ENCODE measurements around the gene KRTAP5-4.
"Not testable (repeated sequence)": the region's sequence is repeated elsewhere in the genome, so short reads cannot be mapped to it uniquely, and the experiment has no call there.

The KRTAP5-4 gene

GRCh38 chr11:1622086-1622485 lies at the start of gene KRTAP5-4:
Gene KRTAP5-4, minus strand, starts transcription at chr11:1622138. Its CDS starts 45 bp downstream, at chr11:1622093.
- Mint-ChIP-seq H3K9me3 (no peaks in the 10 kb centered on the region), H3K4me1 (peaks cover 4% of the 10 kb centered on the region), H3K36me3 (ENCODE audit: low read depth) (no peaks in the 10 kb centered on the region), H3K27ac (no peak within 1 kb of the TSS), H3K4me3 (no peak within 1 kb of the TSS), H3K27me3 (peaks cover 9% of the 10 kb centered on the region)
- DNase-seq (no peak), ATAC-seq (no peak)

GRCh38 chr11:1671658-1672057 lies 49.7 kb upstream of the KRTAP5-4 start:
- H3K36me3 Mint-ChIP-seq (ENCODE audit: low read depth) = no peaks in the 10 kb centered on the region
- no peak overlapping the region for H3K4me3 Mint-ChIP-seq
- peaks cover 5% of the 10 kb centered on the region for H3K4me1 Mint-ChIP-seq
- ATAC-seq (no peak), DNase-seq (no peak)
- H3K27me3 Mint-ChIP-seq = peaks cover 45% of the 10 kb centered on the region
- no peaks in the 10 kb centered on the region for H3K9me3 Mint-ChIP-seq
- H3K27ac Mint-ChIP-seq = no peak overlapping the region

GRCh38 chr11:1670905-1671371 lies 49.0 kb upstream of the KRTAP5-4 start:
- H3K27me3 Mint-ChIP-seq = peaks cover 42% of the 10 kb centered on the region
- no peak overlapping the region for H3K27ac Mint-ChIP-seq
- DNase-seq = no peak
- H3K36me3 Mint-ChIP-seq (ENCODE audit: low read depth) = no peaks in the 10 kb centered on the region
- H3K4me3 Mint-ChIP-seq = no peak overlapping the region
- no peak for ATAC-seq
- peaks cover 5% of the 10 kb centered on the region for H3K4me1 Mint-ChIP-seq
- no peaks in the 10 kb centered on the region for H3K9me3 Mint-ChIP-seq

DNA sequence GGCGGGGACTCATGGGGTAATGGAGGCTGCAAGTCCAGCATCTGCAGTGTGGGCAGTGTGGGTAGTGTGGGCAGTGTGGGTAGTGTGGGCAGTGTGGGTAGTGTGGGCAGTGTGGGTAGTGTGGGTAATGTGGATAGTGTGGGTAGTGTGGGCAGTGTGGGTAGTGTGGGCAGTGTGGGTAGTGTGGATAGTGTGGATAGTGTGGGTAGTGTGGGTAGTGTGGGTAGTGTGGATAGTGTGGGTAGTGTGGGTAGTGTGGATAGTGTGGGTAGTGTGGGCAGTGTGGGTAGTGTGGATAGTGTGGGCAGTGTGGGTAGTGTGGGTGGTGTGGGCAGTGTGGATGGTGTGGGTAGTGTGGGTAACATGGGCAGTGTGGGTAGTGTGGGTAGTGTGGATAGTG lies 48.5 kb upstream of the KRTAP5-4 start:
- DNase-seq; H3K9me3 Mint-ChIP-seq; H3K4me1 Mint-ChIP-seq; ATAC-seq; H3K4me3 Mint-ChIP-seq; H3K27ac Mint-ChIP-seq; H3K36me3 Mint-ChIP-seq (ENCODE audit: low read depth): not testable (repeated sequence)
- peaks cover 38% of the 10 kb centered on the region for H3K27me3 Mint-ChIP-seq

DNA sequence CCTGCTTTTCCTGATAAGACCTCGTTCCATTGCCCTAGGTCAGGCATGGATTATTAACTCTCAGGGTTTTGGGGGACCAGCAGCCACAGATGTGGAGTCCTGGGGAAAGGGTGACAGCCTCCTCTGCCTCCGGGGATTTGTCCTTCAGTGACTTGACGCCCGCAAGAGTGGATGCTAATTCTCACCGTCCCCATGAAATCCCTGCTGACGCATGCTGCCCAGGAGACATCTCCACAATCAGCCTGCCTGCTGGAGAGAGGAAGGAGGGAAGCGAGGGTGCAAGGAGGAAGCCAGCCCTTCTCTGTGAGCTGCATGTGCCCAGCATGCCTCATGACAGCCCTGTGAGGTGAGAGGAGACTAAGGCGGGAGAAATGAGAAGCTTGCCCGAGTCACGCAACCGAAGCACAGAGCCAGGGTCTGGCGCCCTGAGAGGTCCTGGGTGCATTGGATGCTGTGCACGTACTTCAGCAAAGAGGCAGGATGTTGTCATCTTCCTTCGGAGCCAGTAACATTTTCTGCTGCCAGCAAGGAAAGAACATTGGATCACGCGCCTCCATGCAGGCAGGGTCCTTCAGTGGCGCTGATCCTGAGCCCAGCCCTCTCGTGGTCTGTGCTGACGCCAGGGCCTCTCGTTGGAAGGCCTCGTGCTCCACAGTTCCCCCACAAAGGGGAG lies 47.7 kb upstream of the KRTAP5-4 start:
- Mint-ChIP-seq H3K4me3 (no peak overlapping the region), H3K27ac (no peak overlapping the region), H3K27me3 (peaks cover 35% of the 10 kb centered on the region), H3K36me3 (ENCODE audit: low read depth) (no peaks in the 10 kb centered on the region), H3K9me3 (no peaks in the 10 kb centered on the region), H3K4me1 (peaks cover 5% of the 10 kb centered on the region)
- no peak for DNase-seq
- no peak for ATAC-seq

DNA sequence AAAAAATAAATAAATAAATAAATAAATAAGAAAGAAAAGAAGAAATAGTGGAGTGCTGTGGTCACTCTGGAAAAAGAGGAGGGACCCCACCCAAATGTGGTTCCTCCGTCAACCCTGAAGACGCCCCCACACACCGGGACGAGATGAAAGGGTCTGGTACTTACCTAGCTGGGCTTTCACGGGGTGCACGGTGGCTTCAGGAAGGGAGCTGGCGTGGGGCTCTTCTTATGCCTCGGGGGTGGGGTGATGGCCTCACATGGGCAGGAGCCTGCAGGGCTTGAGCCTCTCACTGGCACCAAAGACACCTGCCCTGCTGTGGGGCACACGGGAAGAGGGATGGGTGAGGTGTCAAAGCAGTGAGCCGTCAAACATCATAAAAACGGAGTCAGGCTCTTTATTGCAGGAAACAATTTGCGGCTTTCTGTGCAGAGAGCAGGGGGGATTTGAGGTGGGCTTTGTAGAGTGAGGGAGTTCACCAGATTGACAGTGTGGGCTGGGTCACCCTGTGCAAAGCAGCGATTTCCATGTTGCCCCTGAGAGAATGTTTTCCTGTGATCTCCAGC lies 47.1 kb upstream of the KRTAP5-4 start:
- H3K36me3 Mint-ChIP-seq (ENCODE audit: low read depth) = no peaks in the 10 kb centered on the region
- peaks cover 5% of the 10 kb centered on the region for H3K4me1 Mint-ChIP-seq
- H3K27ac Mint-ChIP-seq = no peak overlapping the region
- ATAC-seq (no peak), DNase-seq (no peak)
- no peak overlapping the region for H3K4me3 Mint-ChIP-seq
- H3K27me3 Mint-ChIP-seq = peaks cover 35% of the 10 kb centered on the region
- no peaks in the 10 kb centered on the region for H3K9me3 Mint-ChIP-seq

DNA sequence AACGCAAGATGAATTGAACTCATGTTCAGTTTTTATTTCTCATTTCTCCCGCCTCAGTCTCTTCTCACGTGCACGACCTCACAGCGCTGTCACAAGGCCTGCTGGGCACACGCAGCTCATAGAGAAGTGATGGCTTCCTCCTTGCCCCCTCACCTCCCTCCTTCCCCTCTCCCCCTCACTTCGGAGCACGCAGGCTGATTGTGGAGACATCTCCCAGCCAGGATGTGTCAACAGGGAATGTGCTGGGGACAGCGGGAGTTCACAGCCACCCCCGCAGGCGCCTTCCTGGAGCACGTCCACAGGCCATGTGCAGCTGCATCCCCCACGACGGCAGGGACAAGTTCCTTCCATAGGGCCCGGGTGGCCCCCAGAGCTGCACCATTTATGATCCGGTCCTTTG lies 46.0 kb upstream of the KRTAP5-4 start:
- no peaks in the 10 kb centered on the region for H3K36me3 Mint-ChIP-seq (ENCODE audit: low read depth)
- H3K27ac Mint-ChIP-seq = no peak overlapping the region
- ATAC-seq = no peak
- peaks cover 5% of the 10 kb centered on the region for H3K4me1 Mint-ChIP-seq
- no peak for DNase-seq
- H3K27me3 Mint-ChIP-seq = peaks cover 34% of the 10 kb centered on the region
- no peak overlapping the region for H3K4me3 Mint-ChIP-seq
- H3K9me3 Mint-ChIP-seq = no peaks in the 10 kb centered on the region

DNA sequence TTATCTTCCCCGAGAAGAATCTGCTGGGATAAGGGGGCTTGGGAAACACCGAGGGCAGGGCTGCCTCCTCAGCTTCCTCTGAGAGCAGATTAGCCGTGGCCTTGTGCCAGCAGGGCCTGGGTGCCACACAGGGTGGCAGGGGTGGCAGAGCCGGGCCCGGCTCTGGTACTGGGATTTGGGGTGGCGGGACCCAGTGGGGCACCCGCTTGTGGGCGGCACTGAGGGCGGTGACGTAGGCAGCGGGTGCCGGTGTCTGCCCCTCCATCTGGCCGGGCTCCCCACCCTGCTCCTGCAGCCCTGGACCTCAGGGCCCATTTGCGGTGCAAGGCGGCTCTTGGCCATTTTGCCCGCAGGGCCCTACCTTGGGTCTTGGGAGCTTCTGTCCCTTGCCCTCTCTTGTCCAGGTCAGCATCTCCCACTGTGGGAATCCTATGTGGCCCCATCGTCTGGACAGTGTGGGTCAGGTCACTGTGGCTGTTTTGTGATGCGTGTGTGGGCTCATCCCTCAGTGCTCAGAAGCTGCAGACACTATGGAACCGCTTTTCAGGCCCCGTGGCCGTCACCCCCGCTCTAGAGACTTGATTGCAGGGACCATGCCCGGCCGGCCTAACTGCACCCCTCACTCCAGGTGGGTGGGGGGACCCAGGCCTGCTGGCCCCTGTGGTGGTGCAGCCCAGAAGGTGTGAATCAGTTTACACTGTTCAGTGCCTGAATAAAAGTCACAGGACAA lies 45.3 kb upstream of the KRTAP5-4 start:
- H3K9me3 Mint-ChIP-seq = no peaks in the 10 kb centered on the region
- H3K4me3 Mint-ChIP-seq = no peak overlapping the region
- peaks cover 5% of the 10 kb centered on the region for H3K4me1 Mint-ChIP-seq
- no peak overlapping the region for H3K27ac Mint-ChIP-seq
- peaks cover 34% of the 10 kb centered on the region for H3K27me3 Mint-ChIP-seq
- H3K36me3 Mint-ChIP-seq (ENCODE audit: low read depth) = no peaks in the 10 kb centered on the region
- no peak for ATAC-seq
- no peak for DNase-seq

- H3K27ac Mint-ChIP-seq = no peak overlapping the region
- DNase-seq = no peak
- no peak overlapping the region for H3K4me3 Mint-ChIP-seq
- H3K27me3 Mint-ChIP-seq = peaks cover 37% of the 10 kb centered on the region
- no peak for ATAC-seq
- peaks cover 8% of the 10 kb centered on the region for H3K4me1 Mint-ChIP-seq
- no peaks in the 10 kb centered on the region for H3K9me3 Mint-ChIP-seq
- no peaks in the 10 kb centered on the region for H3K36me3 Mint-ChIP-seq (ENCODE audit: low read depth)
These were observed 43.4 kb upstream of the KRTAP5-4 start for GRCh38 chr11:1665313-1665712.

DNA sequence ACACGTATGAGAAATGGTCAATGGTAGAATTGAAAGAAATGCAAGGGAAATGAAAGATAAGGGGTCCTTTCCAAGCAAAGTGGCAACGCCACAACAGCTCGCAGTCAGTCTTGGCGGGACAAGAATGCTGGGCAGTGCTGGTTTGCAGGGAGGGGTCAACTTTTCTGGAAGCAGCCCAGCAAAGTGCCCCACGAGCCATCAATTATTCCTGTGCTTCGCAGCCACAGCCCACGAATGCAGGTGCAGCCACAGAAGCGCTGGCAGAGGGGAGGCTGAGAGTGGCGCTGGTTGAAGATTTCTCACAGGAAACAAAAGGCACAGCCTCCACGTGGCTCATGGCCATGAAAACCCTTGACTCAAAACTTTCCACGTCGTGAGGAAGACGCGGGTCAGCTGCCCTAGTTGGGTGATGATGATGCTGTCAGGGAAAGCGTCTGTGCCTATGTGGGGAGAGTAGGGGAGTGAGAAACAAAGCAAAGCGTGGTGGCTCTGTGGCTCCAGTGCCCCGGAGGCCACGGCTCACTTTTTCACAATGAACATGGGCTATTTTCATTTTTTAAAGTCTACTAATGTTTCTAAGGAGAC lies 40.9 kb upstream of the KRTAP5-4 start:
- not testable (repeated sequence) for DNase-seq; H3K36me3 Mint-ChIP-seq (ENCODE audit: low read depth); H3K27ac Mint-ChIP-seq; H3K9me3 Mint-ChIP-seq; H3K4me3 Mint-ChIP-seq; ATAC-seq
- peaks cover 10% of the 10 kb centered on the region for H3K4me1 Mint-ChIP-seq
- H3K27me3 Mint-ChIP-seq = peaks cover 28% of the 10 kb centered on the region

DNA sequence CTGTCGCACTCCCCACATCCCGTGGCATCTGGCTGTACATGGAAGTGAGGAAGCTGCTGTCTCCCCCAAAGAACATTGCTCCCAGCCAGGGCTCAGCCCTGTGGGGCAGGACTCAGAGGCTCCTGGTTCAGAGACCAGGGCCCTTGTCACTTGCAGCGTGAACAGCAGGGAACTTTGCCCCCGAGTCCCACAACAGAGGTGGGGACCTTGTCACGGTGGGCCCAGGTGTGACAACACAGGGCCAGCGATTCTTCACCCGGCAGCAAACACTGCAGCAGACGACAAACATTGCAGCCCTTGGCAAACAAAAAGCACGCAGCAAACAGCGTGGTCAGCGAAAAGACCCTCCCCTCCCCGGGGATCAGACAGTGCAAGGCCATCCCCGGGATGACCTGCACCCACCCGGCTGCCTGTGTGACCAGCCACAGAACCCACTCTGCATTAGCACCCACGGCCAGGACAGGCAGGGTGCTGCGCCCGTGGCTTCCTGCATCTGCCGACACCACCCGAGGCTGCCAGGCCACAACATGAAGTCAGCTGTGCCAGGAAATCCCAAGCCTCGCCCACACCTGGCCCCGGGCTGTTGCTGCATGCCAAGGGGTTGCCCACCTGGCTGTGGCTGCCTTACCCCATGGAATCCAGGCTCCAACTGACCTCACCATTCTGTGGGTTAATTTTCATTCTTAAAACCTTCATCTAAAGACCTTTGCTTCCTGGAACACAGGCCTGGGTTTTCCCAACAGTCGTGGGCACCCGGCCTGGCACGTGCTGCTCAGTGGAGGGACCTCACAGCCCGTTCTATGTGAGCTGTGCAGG lies 39.7 kb upstream of the KRTAP5-4 start:
- not testable (repeated sequence) for DNase-seq; ATAC-seq; H3K36me3 Mint-ChIP-seq (ENCODE audit: low read depth); H3K9me3 Mint-ChIP-seq; H3K4me3 Mint-ChIP-seq; H3K27ac Mint-ChIP-seq
- peaks cover 10% of the 10 kb centered on the region for H3K4me1 Mint-ChIP-seq
- peaks cover 29% of the 10 kb centered on the region for H3K27me3 Mint-ChIP-seq

- DNase-seq = no peak
- Mint-ChIP-seq H3K9me3 (no peaks in the 10 kb centered on the region), H3K27ac (no peak overlapping the region), H3K27me3 (peaks cover 32% of the 10 kb centered on the region), H3K4me3 (no peak overlapping the region), H3K36me3 (ENCODE audit: low read depth) (no peaks in the 10 kb centered on the region), H3K4me1 (peaks cover 10% of the 10 kb centered on the region)
- no peak for ATAC-seq
These were observed 38.4 kb upstream of the KRTAP5-4 start for GRCh38 chr11:1660111-1660867.

DNA sequence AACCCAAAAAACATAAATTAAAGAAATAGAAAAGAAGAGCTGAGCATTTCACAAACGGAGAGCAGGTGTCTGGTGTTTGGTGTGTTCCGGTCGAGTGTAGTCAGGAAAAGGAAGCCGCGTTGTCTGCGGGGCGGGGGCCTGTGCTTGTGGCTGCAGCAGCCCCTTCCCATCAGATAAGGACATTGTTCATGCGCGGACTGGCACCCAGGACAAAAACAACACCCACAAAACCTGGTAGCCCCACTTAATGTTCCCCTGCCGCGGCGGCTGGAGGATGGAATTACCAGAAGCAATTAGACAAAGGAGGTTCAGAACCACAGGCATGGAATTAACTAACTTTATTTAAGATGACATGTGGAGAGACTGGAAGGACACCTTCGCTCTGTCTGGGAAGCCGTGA lies 37.6 kb upstream of the KRTAP5-4 start:
- DNase-seq (no peak), ATAC-seq (no peak)
- H3K36me3 Mint-ChIP-seq (ENCODE audit: low read depth) = no peaks in the 10 kb centered on the region
- peaks cover 35% of the 10 kb centered on the region for H3K27me3 Mint-ChIP-seq
- peaks cover 10% of the 10 kb centered on the region for H3K4me1 Mint-ChIP-seq
- no peaks in the 10 kb centered on the region for H3K9me3 Mint-ChIP-seq
- no peak overlapping the region for H3K27ac Mint-ChIP-seq
- no peak overlapping the region for H3K4me3 Mint-ChIP-seq

DNA sequence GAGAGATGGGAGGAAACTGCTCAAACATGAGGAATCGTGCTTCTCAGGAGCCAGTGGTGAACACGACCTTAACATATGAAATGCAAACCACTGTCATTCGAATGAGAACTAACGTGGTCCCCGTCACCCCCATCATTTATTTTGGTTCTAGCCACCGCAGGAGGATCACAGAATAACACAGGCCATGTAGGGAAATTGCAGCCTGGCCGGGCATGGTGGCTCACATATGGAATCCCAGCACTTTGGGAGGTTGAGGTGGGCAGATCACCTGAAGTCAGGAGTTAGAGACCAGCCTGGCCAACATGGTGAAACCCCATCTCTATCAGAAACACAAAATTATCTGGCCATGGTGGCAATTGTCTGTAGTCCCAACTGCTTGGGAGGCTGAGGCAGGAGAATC lies 34.7 kb upstream of the KRTAP5-4 start:
- peaks cover 9% of the 10 kb centered on the region for H3K4me1 Mint-ChIP-seq
- no peak for DNase-seq
- no peak overlapping the region for H3K4me3 Mint-ChIP-seq

More for the DNA sequence above, 34.7 kb upstream of the KRTAP5-4 start:
- Mint-ChIP-seq H3K9me3 (no peaks in the 10 kb centered on the region), H3K27me3 (peaks cover 36% of the 10 kb centered on the region), H3K36me3 (ENCODE audit: low read depth) (no peaks in the 10 kb centered on the region), H3K27ac (no peak overlapping the region)
- no peak for ATAC-seq

Data from activated naive CD8-positive, alpha-beta T cell treated with anti-CD3 and anti-CD28 coated beads, Interleukin-2, amount 50 U/mL, for 24 hours (primary cell).